ENCODE results near the gene STX12.

The STX12 gene

GRCh38 chr1:27806758-27807157, 33.7 kb downstream of the STX12 start:
- no peak for TF ChIP-seq CTCF (IDR thresholded peaks at IDR 0.05)

GRCh38 chr1:27807385-27807784, 34.4 kb downstream of the STX12 start:
- no peak for TF ChIP-seq CTCF (IDR thresholded peaks at IDR 0.05)

- TF ChIP-seq CTCF (IDR thresholded peaks at IDR 0.05) = no peak
Measured at GRCh38 chr1:27809883-27810282, 36.9 kb downstream of the STX12 start.

- no peak for TF ChIP-seq CTCF (IDR thresholded peaks at IDR 0.05)
Measured at GRCh38 chr1:27811741-27812500, 38.9 kb downstream of the STX12 start.

GRCh38 chr1:27816921-27817630, 44.1 kb downstream of the STX12 start:
- TF ChIP-seq CTCF (IDR thresholded peaks at IDR 0.05) = no peak

- no peak for TF ChIP-seq CTCF (IDR thresholded peaks at IDR 0.05)
Measured at GRCh38 chr1:27821761-27822315, 48.8 kb downstream of the STX12 start.

- TF ChIP-seq CTCF (IDR thresholded peaks at IDR 0.05) = no peak
Measured at GRCh38 chr1:27823784-27824183, 50.8 kb downstream of the STX12 start.
